Measurements from ENCODE around the gene DNAL4. TPM values are rescaled to one million over a fixed set of nuclear protein-coding genes. Genes with fewer than 3 reads are reported as not detected.

The DNAL4 gene
- total RNA-seq, 1 experiment from 2014 or later, result 14.4 TPM

DNA sequence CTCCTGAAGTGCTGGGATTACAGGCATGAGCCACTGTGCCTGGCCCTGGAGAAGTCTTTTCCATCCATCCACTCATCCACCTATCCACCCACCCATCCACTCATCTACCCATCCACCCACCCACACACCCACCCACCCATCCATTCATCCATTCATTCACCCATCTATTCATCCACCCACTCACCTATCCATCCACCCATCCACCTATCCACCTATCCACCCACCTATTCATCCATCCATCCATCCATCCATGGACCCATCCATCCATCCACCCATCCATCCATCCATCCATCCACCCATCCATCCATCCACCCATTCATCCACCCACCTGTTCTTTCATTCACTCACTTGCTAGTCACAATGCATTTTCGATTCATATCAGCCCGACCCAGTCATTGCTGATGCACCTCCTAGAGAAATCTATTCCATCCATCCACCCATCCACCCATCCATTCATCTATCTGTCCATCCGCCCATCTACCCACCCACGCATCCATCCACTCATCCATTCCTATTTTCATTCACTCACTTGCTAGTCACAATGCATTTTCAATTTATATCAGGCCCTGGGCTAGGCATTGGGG is 20.5 kb downstream of the DNAL4 start:
- in situ Hi-C loops (cut with HindIII; ENCODE audit: low pct_unique_long_range_greater_than_20kb, low sequenced_read_pairs), result no loop called here
- DNase-seq (ENCODE audit: low read depth, low spot score), result no peak

DNA sequence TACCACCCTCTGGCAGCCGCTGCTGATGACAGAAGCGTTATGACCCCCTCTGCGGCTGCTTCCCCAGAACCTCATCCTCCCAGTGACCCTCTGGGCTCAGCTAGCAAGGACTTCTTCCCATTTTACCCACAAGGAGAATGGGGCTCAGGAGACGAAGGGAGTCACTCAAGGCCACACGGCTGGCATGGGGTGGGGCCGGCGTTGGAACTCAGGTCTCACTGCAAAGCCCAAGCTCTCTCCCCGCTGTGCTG is 21.4 kb downstream of the DNAL4 start:
- in situ Hi-C loops (cut with HindIII; ENCODE audit: low pct_unique_long_range_greater_than_20kb, low sequenced_read_pairs), result no loop called here
- no peak for DNase-seq (ENCODE audit: low read depth, low spot score)

DNA sequence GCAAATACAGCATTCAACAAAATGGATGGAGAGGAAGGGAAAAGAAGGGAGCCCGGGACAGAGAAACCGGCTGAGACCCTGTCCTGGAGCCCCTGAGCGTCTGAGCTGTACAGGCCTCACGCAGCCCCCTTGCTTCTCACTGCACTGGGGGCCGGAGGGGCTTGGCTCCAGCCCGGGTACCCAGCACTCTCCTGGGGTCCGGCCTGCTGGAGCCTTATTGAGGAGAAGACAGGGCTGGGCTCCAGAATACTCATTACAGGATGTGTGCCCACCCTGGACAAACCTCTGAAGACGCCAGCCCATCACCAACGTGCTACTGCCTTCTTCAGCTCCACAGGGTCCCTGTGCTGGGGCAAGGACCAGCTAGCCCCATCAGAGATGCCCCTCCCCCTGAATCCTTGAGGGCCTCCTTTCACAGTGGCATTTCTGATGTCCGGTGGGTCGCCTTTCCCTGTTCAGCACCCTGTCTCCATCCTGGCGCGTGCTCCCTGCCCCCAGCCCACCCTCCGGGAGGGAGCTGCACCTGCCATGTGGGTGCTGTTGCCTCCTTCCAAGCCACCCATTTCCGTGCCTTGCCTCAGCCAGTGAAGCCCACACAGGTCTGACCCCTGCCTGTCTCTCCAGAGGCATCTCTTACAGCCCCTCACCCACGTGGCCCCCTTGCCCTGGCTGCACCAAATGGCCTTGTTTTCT is 23.5 kb downstream of the DNAL4 start:
- no peak for DNase-seq (ENCODE audit: low read depth, low spot score)
- in situ Hi-C loops (cut with HindIII; ENCODE audit: low pct_unique_long_range_greater_than_20kb, low sequenced_read_pairs), result no loop called here

DNA sequence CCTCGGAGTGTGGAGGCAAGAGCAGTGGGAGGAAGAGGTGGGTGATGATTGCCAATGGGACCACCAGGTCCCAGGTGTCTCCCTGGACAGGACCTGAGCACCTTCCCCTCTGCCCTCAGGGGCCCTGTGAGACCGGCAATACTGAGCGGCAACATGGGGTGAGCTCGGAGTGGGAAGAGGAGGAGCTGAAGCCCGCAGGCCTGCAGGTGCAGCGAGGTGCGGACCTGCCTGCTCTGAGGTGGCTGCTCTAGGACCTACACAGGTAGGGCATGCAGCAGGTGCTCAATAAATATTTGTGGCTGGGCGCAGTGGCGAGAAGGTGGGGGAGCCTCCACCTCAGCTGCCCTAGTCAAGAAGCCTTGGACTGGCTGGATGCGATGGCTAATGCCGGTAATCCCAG is 25.9 kb downstream of the DNAL4 start:
- DNase-seq (ENCODE audit: low read depth, low spot score), result no peak
- in situ Hi-C loops (cut with HindIII; ENCODE audit: low pct_unique_long_range_greater_than_20kb, low sequenced_read_pairs), result no loop called here

DNA sequence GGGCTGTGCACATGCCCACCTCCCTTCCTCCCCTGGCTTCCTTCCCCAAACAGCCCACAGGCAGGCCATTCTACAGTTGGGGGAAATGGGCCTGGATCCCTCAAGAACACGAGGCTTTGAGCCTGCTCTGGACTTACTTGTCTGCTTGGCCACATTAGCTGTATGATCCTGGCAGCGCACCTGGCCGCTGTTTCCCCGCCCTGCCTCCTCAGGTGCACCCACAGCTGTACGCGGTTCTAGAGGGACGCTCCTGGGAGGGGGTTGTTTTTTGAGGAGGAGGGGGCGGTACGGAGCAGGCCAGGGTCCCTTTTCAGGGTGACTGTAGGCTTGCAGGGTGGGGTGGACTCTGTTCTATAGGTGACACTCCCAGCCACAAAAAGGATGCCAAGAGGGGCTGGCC is 26.6 kb downstream of the DNAL4 start:
- in situ Hi-C loops (cut with HindIII; ENCODE audit: low pct_unique_long_range_greater_than_20kb, low sequenced_read_pairs), result no loop called here
- no peak for DNase-seq (ENCODE audit: low read depth, low spot score)

DNA sequence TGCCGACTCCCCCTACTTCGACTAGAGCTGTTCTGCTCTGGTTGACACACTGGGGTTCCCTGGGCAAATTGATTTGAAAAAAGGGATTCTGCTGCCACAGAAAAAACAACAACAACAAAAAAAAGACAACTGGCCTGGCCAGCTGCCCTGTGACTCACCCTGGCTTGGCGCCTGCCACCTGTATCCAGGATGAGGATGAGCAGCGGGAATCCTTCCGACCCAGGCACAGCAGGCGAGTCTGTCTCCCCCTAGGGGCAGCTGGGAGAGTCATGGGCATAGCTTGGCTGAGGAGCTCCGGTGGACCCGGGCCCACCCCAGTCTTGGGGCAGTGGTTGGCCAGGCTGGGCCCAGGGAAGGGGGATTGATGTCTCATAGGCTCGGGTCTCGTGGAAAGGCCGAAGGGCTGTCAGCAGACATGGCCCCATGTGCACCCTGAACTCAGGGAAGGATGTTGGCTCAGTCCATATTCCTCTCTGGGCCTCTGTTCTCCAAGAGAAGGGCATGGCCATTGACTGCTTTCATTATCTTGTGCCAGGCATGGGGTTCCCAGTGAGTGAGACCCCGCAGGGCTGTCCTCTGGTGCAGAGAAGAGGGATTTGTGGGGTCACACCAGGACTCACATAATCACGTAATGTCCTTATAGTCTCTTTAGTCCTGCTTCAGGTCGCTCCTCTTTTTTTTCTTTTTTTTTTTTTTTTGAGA is 27.7 kb downstream of the DNAL4 start:
- DNase-seq (ENCODE audit: low read depth, low spot score), result peak; percentile 82
- in situ Hi-C loops (cut with HindIII; ENCODE audit: low pct_unique_long_range_greater_than_20kb, low sequenced_read_pairs), result no loop called here

DNA sequence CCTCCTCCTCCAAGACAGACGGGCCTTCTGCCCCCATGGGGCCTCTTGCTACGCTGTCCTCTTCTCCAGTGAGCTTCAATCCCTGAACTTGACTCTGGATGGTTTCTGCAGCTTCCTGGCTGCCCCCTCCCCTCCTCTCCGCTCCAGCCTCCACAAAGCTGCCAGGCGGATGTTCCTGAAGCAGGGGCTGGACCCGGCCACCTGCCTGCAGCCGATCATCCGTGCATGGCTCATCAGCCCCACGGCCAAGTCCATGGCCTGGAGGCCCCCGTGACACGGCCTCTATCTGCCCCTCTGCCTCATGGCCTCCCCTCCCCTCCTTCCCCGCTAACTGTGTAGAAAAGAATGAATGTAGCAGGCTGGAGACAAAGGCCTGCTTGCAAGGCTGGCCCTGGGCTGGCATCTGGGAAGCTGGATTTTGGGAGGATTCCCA is 31.4 kb downstream of the DNAL4 start:
- in situ Hi-C loops (cut with HindIII; ENCODE audit: low pct_unique_long_range_greater_than_20kb, low sequenced_read_pairs), result no loop called here
- no peak for DNase-seq (ENCODE audit: low read depth, low spot score)

DNA sequence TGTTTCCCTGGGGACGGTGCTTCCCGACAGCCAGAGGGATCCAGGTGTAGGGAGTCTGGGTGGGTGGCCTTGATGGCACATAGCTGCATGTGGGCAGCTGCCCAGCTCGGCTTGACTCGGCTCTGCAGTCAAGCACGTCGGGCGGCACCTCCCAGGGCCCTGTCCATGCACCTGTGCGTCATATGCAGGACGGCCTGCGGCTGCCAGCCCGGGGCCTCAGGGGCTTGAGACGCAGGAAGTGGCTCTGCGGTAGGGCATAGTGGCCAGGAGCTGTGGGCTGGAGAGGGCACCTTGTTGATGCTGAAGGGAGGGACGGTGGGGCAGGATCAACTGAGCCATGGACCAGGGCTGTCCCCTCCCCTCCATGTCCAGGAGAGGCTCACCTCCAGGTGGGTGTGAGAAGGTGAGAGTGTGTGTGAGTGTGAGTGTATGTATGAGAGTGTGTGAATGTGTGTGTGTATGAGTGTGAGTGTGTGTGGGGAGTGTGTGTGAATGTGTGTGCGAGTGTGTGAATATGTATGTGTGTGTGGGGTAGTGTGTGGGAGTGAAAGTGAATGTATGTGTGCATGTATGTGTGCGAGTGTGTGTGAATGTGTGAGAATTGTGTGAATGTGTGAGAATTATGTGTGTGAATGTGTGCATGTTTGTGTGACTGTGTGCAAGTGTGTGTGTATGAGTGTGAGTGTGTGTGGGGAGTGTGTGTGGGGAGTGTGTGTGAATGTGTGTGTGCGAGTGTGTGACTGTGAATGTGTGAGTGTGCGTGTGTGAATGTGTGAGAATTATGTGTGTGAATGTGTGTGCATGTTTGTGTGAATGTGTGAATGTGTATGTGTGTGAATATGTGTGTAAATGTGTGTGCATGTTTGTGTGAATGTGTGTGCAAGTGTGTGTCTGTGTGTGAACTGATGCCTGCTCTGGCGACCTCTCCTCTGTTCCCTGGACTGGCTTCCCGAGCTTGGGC is 32.5 kb downstream of the DNAL4 start:
- DNase-seq (ENCODE audit: low read depth, low spot score), result no peak
- in situ Hi-C loops (cut with HindIII; ENCODE audit: low pct_unique_long_range_greater_than_20kb, low sequenced_read_pairs), result no loop called here

DNA sequence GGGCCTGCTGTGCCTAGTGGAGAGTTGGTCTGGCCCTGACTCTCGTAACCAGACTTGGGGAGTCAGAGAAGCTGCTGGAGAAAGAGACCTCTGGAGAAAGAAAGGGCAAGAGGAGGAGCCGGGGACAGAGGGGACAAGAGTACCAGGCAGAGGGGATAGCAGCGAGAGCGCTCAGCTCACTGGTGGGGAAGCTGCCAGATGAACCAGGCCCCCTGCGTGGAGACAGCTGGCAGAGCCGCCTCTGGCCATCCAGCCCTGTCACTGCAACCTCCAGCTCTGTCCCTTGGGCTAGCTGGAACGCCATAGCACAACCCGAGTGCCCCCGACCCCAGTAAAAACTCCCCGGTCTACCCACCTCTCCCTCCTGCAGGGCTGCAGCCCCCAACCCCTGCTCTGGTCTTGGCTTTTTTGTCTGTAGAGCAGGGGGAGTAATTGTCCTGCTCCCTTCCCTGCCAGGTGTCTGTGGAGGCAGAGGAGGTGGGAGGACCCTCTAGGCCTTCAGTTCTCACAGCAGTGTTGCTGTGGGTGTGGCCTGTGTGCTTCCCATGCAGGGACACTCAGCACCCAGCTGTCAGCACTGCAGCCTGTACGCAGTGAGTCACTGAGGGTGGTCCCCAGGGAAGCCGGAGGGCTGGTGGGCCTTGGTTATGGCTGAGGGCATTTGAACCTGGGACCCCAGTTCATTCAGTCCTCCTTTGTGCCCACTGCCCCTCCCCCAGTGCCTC is 33.3 kb downstream of the DNAL4 start:
- in situ Hi-C loops (cut with HindIII; ENCODE audit: low pct_unique_long_range_greater_than_20kb, low sequenced_read_pairs), result no loop called here
- no peak for DNase-seq (ENCODE audit: low read depth, low spot score)

DNA sequence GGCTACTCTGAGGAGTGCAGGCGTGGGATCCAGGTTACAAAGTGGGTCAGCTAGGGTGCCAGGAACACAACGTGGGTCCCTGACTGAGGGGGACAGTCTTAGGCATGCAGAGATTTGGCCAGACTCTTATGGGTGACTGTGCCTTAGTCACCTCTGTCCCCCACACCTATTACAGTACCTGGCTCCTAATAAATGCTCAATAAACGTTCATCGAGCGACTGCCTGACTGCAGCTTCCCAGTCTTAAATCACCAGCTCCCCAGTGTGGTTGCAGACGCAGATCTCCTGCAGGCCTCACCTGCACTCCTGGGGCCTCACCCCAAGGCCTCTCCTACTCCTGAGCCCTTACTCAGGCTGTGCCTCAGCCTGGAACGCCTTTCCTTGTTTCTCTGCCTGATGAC is 34.9 kb downstream of the DNAL4 start:
- DNase-seq (ENCODE audit: low read depth, low spot score), result no peak
- in situ Hi-C loops (cut with HindIII; ENCODE audit: low pct_unique_long_range_greater_than_20kb, low sequenced_read_pairs), result no loop called here

DNA sequence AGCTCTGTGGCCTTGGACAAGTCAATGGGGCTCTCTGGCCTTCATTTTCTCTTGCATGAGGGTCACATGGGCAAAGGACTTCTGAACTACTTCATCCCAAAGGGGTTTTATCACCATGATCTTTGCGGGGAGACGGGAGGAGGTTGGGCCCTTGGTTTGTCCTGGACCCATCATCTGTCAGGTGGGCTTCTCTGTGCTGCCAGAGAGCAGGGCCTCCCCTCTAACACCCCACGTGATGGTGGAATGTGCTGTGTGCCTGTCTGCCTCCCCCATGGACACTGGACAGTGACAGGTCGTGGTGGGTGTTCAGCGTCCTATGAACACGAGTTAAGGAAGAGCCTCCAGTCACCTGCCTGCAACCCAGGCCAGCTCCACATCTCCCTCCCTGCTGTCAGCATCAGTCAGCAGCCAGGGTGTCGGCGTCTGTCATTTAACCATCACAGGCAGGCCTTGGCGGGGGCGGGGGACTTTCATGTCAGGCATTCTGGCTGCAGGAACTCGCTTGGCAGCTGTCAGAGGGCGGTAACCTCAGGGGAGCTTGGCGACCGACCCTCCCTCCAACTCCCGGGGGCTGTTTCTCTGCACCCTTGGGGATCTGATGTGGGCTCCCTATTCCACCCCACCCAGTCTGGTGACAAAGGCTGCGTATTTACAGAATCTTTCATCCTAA is 35.5 kb downstream of the DNAL4 start:
- DNase-seq (ENCODE audit: low read depth, low spot score), result no peak
- in situ Hi-C loops (cut with HindIII; ENCODE audit: low pct_unique_long_range_greater_than_20kb, low sequenced_read_pairs), result no loop called here

DNA sequence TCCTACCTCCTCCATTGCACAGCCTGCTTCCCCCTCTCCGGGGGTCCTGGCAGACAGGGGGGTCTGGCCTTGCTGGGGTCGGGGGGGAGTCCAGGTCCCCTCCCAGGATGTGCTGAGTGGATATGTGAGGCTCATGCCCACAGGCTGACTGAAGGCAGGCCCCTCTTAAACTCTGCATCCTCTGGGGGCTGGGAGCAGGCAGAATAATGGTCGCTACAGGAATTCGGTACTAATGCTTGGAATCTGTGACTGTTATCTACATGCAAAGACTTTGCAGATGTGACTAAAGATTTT is 36.5 kb downstream of the DNAL4 start:
- DNase-seq (ENCODE audit: low read depth, low spot score), result no peak
- in situ Hi-C loops (cut with HindIII; ENCODE audit: low pct_unique_long_range_greater_than_20kb, low sequenced_read_pairs), result no loop called here

DNA sequence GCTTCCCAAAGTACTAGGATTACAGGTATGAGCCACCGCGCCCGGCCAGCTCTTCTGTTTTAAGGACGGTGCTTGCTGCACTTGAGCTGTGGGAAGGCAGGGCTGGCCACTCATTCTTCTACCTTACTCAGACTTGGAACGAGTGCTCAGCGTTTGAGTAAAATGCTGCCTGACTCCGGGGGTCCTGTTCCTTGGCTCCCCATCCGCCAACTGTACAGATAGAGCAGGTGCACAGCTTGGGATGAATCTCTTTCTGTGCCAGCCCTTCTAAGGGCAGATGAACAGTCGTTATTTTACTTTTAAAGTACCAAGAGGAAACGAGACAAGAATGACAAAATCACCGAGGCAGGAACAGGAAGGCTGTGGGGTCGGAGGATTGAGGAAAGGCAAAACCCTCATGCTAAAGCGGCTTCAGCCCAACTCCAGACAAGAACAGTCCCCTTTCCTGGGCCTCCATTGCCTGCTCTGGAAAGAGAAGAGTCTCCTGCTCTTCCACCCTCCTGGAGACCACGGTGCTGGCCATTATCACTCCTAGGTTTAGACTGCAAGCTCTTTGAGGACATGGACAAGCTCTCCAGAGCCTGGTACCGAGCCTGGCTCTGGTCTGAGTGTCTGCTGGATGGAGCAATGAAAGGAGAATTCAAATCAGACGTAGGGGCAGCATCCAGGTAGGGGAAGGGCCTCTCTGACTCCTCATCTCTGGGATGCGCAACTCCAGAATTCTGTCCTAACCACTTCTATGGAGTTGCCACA is 37.1 kb downstream of the DNAL4 start:
- DNase-seq (ENCODE audit: low read depth, low spot score), result no peak
- in situ Hi-C loops (cut with HindIII; ENCODE audit: low pct_unique_long_range_greater_than_20kb, low sequenced_read_pairs), result no loop called here

DNA sequence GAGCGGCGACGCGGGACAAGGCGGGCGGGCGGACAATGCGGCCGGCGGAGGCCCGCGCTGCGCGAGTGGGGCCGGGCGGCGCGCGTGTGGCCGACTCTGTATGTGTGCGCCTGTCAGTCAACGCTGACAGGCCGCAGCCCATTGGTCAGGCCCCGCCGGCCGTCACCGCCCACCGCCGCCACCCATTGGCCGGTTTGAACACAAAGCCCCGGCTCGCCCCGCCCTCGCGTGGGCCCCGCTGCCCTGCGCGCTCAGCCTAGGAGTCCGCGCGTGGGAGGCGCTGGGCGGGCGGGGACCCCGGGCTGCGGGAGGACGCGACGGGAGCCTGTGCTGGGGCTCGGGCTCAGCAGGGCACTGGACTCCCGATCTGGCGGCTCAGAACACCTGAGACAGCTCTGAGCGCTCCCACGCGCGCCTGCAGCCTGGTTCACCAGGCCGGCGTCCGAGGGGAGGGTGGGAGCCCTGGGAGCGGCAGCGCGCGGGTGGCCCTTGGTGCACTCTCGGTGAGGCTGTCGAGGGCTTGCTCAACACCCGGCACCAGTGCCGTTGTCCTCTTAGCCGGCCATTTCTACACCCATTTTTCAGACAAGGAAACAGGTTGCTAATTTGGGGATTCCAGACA is 37.9 kb downstream of the DNAL4 start, which contains the start of gene SUN2:
TSS of gene SUN2 (minus strand) at position 88 of the 622 bp plus-strand sequence. CDS start 3,370 bp downstream, outside the sequence.
- in situ Hi-C loops (cut with HindIII; ENCODE audit: low pct_unique_long_range_greater_than_20kb, low sequenced_read_pairs), result no loop called here
- DNase-seq (ENCODE audit: low read depth, low spot score), result peak; percentile 84

DNA sequence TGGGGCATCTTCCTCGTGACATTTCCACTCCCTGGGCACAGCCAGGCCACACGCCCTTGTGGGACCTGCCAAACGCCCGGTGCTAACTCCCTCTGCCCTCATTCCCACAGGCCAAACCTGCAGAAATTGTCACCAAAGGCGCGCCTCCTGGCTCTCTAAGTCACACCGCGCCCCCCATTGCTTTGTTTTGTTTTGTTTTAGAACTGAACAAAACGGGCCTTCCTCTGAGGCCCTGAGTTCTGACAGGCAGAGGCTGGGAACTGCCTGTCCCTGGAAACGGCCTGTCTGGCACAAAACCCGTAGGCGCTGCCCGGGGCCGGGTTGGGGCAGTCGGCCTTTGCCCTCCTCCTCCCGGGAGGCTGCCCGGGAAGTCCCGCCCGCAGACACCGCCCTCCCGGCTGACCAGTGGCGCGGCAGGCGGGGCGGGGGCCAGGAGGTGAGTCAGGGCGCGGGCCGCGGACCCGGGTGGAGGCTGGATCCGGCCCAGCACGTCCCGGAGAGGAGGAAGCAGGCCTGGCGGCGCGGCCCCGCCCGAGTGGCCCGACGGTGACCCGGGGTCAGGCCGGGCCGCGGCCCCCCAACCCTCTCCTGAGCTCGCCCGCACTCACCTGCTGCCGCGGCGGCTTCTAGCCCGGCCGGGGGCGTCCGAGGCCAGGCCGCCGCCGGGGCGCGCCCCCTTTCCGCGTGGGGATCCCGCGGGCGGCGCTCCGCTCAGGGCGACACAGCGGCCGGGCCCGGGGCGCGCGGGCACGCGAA is 38.6 kb downstream of the DNAL4 start:
- peak; percentile 41 for DNase-seq (ENCODE audit: low read depth, low spot score)
- in situ Hi-C loops (cut with HindIII; ENCODE audit: low pct_unique_long_range_greater_than_20kb, low sequenced_read_pairs), result no loop called here

DNA sequence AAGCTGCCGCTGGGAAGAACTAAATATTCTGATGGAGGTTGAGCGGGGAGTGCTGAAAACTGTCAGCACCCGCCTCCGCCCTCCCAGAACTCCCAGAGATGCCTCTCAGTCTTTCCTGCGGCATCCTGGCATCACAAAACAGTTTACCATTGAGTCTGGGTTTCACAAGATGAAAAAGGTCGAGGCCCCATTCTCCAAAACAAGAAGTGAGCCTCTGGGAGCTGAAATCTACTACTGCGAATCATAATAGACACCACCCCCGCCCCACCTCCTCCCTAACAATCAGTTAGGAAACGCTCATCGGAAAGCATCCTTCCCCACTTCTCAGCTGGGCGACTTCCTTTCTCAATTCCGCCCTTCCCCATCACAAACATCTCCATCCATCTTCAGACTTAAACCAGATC is 39.2 kb downstream of the DNAL4 start:
- no peak for DNase-seq (ENCODE audit: low read depth, low spot score)
- in situ Hi-C loops (cut with HindIII; ENCODE audit: low pct_unique_long_range_greater_than_20kb, low sequenced_read_pairs), result no loop called here

Measured in SK-MEL-5 (cell line).